ENCODE results near the gene CASQ2.

The CASQ2 gene

GRCh38 chr1:115701090-115701489 is 67.4 kb downstream of the CASQ2 start:
- no peak for DNase-seq (ENCODE audit: low read depth in 3 of 3, low spot score in 1 of 3)

GRCh38 chr1:115697619-115698018 is 70.9 kb downstream of the CASQ2 start:
- no peak for DNase-seq (ENCODE audit: low read depth in 3 of 3, low spot score in 1 of 3)

GRCh38 chr1:115694805-115695204 is 73.7 kb downstream of the CASQ2 start:
- DNase-seq (ENCODE audit: low read depth in 3 of 3, low spot score in 1 of 3), result no peak

- no peak for DNase-seq (ENCODE audit: low read depth in 3 of 3, low spot score in 1 of 3)
These were observed 76.3 kb downstream of the CASQ2 start for GRCh38 chr1:115692224-115692623.

GRCh38 chr1:115690972-115691371 is 77.5 kb downstream of the CASQ2 start:
- no peak for DNase-seq (ENCODE audit: low read depth in 3 of 3, low spot score in 1 of 3)

GRCh38 chr1:115687744-115688143 is 80.8 kb downstream of the CASQ2 start:
- DNase-seq (ENCODE audit: low read depth in 3 of 3, low spot score in 1 of 3), result no peak

- DNase-seq (ENCODE audit: low read depth in 3 of 3, low spot score in 1 of 3), result no peak
These were observed 83.3 kb downstream of the CASQ2 start for GRCh38 chr1:115685029-115685705.

GRCh38 chr1:115682792-115683191 is 85.7 kb downstream of the CASQ2 start:
- DNase-seq (ENCODE audit: low read depth in 3 of 3, low spot score in 1 of 3), result no peak

GRCh38 chr1:115680730-115681111 is 87.8 kb downstream of the CASQ2 start:
- no peak for DNase-seq (ENCODE audit: low read depth in 3 of 3, low spot score in 1 of 3)

GRCh38 chr1:115679141-115679611 is 89.3 kb downstream of the CASQ2 start:
- no peak for DNase-seq (ENCODE audit: low read depth in 3 of 3, low spot score in 1 of 3)

- DNase-seq (ENCODE audit: low read depth in 3 of 3, low spot score in 1 of 3), result no peak
These were observed 90.4 kb downstream of the CASQ2 start for GRCh38 chr1:115678141-115678540.

- DNase-seq (ENCODE audit: low read depth in 3 of 3, low spot score in 1 of 3), result no peak
These were observed 90.9 kb downstream of the CASQ2 start for GRCh38 chr1:115677565-115677964.

- no peak for DNase-seq (ENCODE audit: low read depth in 3 of 3, low spot score in 1 of 3)
These were observed 91.3 kb downstream of the CASQ2 start for GRCh38 chr1:115677182-115677555.

GRCh38 chr1:115676498-115677181 is 91.9 kb downstream of the CASQ2 start:
- DNase-seq (ENCODE audit: low read depth in 3 of 3, low spot score in 1 of 3), result no peak

GRCh38 chr1:115672224-115673009 is 96.1 kb downstream of the CASQ2 start:
- DNase-seq (ENCODE audit: low read depth in 3 of 3, low spot score in 1 of 3), result no peak

- no peak for DNase-seq (ENCODE audit: low read depth in 3 of 3, low spot score in 1 of 3)
These were observed 97.2 kb downstream of the CASQ2 start for GRCh38 chr1:115671176-115671934.

- DNase-seq (ENCODE audit: low read depth in 3 of 3, low spot score in 1 of 3), result no peak
These were observed 97.9 kb downstream of the CASQ2 start for GRCh38 chr1:115670476-115671175.

GRCh38 chr1:115669886-115670285 is 98.6 kb downstream of the CASQ2 start:
- no peak for DNase-seq (ENCODE audit: low read depth in 3 of 3, low spot score in 1 of 3)

- no peak for DNase-seq (ENCODE audit: low read depth in 3 of 3, low spot score in 1 of 3)
These were observed 99.4 kb downstream of the CASQ2 start for GRCh38 chr1:115669002-115669673.

- no peak for DNase-seq (ENCODE audit: low read depth in 3 of 3, low spot score in 1 of 3)
These were observed 99.9 kb downstream of the CASQ2 start for GRCh38 chr1:115668579-115668978.

All from stimulated activated CD4-positive, alpha-beta T cell treated with anti-CD3 and anti-CD28 coated beads, TNF-alpha, amount 100 ng/mL, for 1 hour (primary cell).